DND-41 (cell line): ENCODE data around the gene SETBP1.

ENCODE experiments used
- EZH2 ChIP-seq: IDR thresholded peaks from 3 replicates; pipeline ENCODE4 v1.6.1; 2012; ENCODE audit warnings: borderline replicate concordance, low read depth, mild to moderate bottlenecking, moderate library complexity, low read length, inconsistent platforms; ENCODE audit not compliant: severe bottlenecking
- TF ChIP-seq, protein P1 (sequence below): IDR thresholded peaks from 2 replicates; pipeline ENCODE4 v1.5.1; 2012; ENCODE audit warnings: borderline replicate concordance, low read length, moderate library complexity, mild to moderate bottlenecking; ENCODE audit not compliant: poor library complexity, severe bottlenecking; ENCODE audit errors: extremely low read depth

DNA sequence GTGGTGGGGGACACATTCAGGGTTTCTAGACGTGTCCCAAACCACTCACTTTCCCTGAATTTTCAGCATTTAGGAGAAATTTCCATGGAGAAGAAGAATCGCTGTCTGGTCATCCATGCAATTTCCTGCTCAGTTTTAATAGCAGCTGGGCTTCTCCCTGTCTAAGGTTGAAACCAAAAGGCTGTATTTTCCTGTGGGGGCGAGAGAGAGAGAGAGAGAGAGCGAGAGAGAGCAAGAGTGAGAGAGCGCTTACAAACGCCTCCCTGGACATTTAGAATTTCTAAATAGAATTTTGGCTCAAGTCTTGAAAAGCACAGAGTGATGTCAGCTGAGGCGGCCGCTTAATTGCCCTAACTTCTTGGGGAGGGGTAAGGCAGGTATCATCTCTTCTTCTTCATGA is 110.8 kb downstream of the SETBP1 start:
- TF ChIP-seq, protein P1, sequence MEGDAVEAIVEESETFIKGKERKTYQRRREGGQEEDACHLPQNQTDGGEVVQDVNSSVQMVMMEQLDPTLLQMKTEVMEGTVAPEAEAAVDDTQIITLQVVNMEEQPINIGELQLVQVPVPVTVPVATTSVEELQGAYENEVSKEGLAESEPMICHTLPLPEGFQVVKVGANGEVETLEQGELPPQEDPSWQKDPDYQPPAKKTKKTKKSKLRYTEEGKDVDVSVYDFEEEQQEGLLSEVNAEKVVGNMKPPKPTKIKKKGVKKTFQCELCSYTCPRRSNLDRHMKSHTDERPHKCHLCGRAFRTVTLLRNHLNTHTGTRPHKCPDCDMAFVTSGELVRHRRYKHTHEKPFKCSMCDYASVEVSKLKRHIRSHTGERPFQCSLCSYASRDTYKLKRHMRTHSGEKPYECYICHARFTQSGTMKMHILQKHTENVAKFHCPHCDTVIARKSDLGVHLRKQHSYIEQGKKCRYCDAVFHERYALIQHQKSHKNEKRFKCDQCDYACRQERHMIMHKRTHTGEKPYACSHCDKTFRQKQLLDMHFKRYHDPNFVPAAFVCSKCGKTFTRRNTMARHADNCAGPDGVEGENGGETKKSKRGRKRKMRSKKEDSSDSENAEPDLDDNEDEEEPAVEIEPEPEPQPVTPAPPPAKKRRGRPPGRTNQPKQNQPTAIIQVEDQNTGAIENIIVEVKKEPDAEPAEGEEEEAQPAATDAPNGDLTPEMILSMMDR = no peak
- no peak for TF ChIP-seq EZH2
